ENCODE measurements around the gene TRPM4. TPM values are rescaled to one million over a fixed set of nuclear protein-coding genes. Genes with fewer than 3 reads are reported as not detected.

TRPM4 gene
- total and polyA plus RNA-seq, 2 donors (not counting 3 experiments of a cell fraction or from before 2014, with no cell fraction given), result 17.6 to 38.9 TPM

GRCh38 chr19:49256691-49257090 is 99.1 kb downstream of the TRPM4 start:
- TF ChIP-seq JUN (IDR thresholded peaks at IDR 0.05; ENCODE audit: borderline replicate concordance, insufficient read depth, insufficient read length, low read depth) (no peak), FOS (IDR thresholded peaks at IDR 0.05; ENCODE audit: borderline replicate concordance, insufficient read depth, low read length) (no peak), GATA2 (IDR thresholded peaks at IDR 0.05; ENCODE audit: insufficient read depth, insufficient read length, low read depth, low read length) (no peak), EZH2 (IDR thresholded peaks at IDR 0.05; ENCODE audit: borderline replicate concordance, low read depth, low read length, severe bottlenecking) (no peak), MYC (IDR thresholded peaks at IDR 0.05; ENCODE audit: low read depth, low read length) (no peak), POLR2AphosphoS5 (IDR thresholded peaks at IDR 0.05; ENCODE audit: insufficient read depth, low read depth, low read length) (no peak), POLR2A (IDR thresholded peaks at IDR 0.05; ENCODE audit: low read depth, low read length) (no peak), MAX (IDR thresholded peaks at IDR 0.05; ENCODE audit: insufficient read depth, insufficient read length) (no peak), CTCF (IDR thresholded peaks at IDR 0.05; ENCODE audit: extremely low read depth in 1 of 2, insufficient read depth in 1 of 2, low read depth in 1 of 2, low read length in 2 of 2) (no peak)
- no peak overlapping the region for H3K9ac ChIP-seq (replicated peaks; ENCODE audit: extremely low read depth, insufficient read depth, low read length)
- no peaks in the 10 kb centered on the region for H3K27me3 ChIP-seq (ENCODE audit: control insufficient read depth in 2 of 2, insufficient read depth in 2 of 2, low read length in 2 of 2)
- no peaks in the 10 kb centered on the region for H3K36me3 ChIP-seq (ENCODE audit: control insufficient read depth in 2 of 2, extremely low read depth in 1 of 2, insufficient read depth in 2 of 2, low read length in 2 of 2)
- ChIA-PET CTCF (interaction anchor here (1.2 kb wide), 1 partner anchor 43 kb away, joined by 3 read pairs; no protein-coding TSS in a partner anchor), POLR2A (no interaction called here)
- no peak overlapping the region for H3K27ac ChIP-seq (ENCODE audit: insufficient read depth, low read depth, low read length)
- no peaks in the 10 kb centered on the region for H3K9me3 ChIP-seq (replicated peaks; ENCODE audit: control insufficient read depth, insufficient read depth, low read length)
- no peak for FAIRE-seq
- no peaks in the 10 kb centered on the region for H4K20me1 ChIP-seq (replicated peaks; ENCODE audit: control insufficient read depth, extremely low read depth, insufficient read depth, low read length)
- no peaks in the 10 kb centered on the region for H3K79me2 ChIP-seq (ENCODE audit: control insufficient read depth, insufficient read depth, low read length)
- H3K9me1 ChIP-seq (replicated peaks; ENCODE audit: control insufficient read depth, extremely low read depth, insufficient read depth, low read length), result no peaks in the 10 kb centered on the region
- dilution Hi-C loops (cut with MboI; ENCODE audit: extremely low pct_ligation_motif_present, low sequenced_read_pairs) (no loop called here), intact Hi-C loops (cut with micrococcal nuclease) (loop anchor here (10.0 kb wide), 1 partner anchor 1918 kb away; no protein-coding TSS in a partner anchor)
- peak; percentile 62 for DNase-seq (ENCODE audit: low read depth, low spot score)
- H3K4me2 ChIP-seq (ENCODE audit: insufficient read depth, low read length), result no peak overlapping the region
- no peak overlapping the region for H3K4me3 ChIP-seq (replicated peaks in 1 of 3; ENCODE audit: insufficient read depth in 1 of 3, low read depth in 1 of 3, low read length in 3 of 3)
- H3K4me1 ChIP-seq (ENCODE audit: control insufficient read depth, extremely low read depth, insufficient read depth, low read length), result no peaks in the 10 kb centered on the region
- no TSS peak for BruUV-seq (replicated peaks)
- no peak overlapping the region for H2AFZ ChIP-seq (ENCODE audit: low read depth, low read length)

Other genes starting within 250 kb of the TRPM4 start
- gene DHDH, start 224.1 kb upstream of the TRPM4 start, total RNA-seq, result not detected in 2 replicates
- gene DHDH, start 224.1 kb upstream of the TRPM4 start, polyA plus RNA-seq, result not detected in 2 replicates
- 267 and 295 TPM in 2 replicates for gene BAX, start 202.9 kb upstream of the TRPM4 start, total RNA-seq
- gene BAX, start 202.9 kb upstream of the TRPM4 start, polyA plus RNA-seq, result 283 and 359 TPM in 2 replicates
- gene FTL, start 192.5 kb upstream of the TRPM4 start, total RNA-seq, result 1,636 and 1,937 TPM in 2 replicates
- gene FTL, start 192.5 kb upstream of the TRPM4 start, polyA plus RNA-seq, result 2,748 and 3,914 TPM in 2 replicates
- 53.9 and 58.9 TPM in 2 replicates for gene GYS1, start 164.5 kb upstream of the TRPM4 start, total RNA-seq
- gene GYS1, start 164.5 kb upstream of the TRPM4 start, polyA plus RNA-seq, result 39.0 and 41.7 TPM in 2 replicates
- gene RUVBL2, start 163.9 kb upstream of the TRPM4 start, total RNA-seq, result 110 and 115 TPM in 2 replicates
- 185 and 200 TPM in 2 replicates for gene RUVBL2, start 163.9 kb upstream of the TRPM4 start, polyA plus RNA-seq
- gene LHB, start 140.7 kb upstream of the TRPM4 start, total RNA-seq, result not detected in 2 replicates
- 1.3 and 1.4 TPM in 2 replicates for gene LHB, start 140.7 kb upstream of the TRPM4 start, polyA plus RNA-seq
- not detected in 2 replicates for gene CGB3, start 133.5 kb upstream of the TRPM4 start, total RNA-seq
- gene CGB3, start 133.5 kb upstream of the TRPM4 start, polyA plus RNA-seq, result not detected in 2 replicates
- gene CGB2, start 125.9 kb upstream of the TRPM4 start, total RNA-seq, result not detected in 2 replicates
- gene CGB2, start 125.9 kb upstream of the TRPM4 start, polyA plus RNA-seq, result not detected in 2 replicates
- gene CGB1, start 120.9 kb upstream of the TRPM4 start, total RNA-seq, result not detected in 2 replicates
- not detected in 2 replicates for gene CGB1, start 120.9 kb upstream of the TRPM4 start, polyA plus RNA-seq
- gene CGB5, start 113.9 kb upstream of the TRPM4 start, total RNA-seq, result not detected in 2 replicates
- not detected in 2 replicates for gene CGB5, start 113.9 kb upstream of the TRPM4 start, polyA plus RNA-seq
- gene CGB8, start 108.7 kb upstream of the TRPM4 start, total RNA-seq, result not detected in 2 replicates
- gene CGB8, start 108.7 kb upstream of the TRPM4 start, polyA plus RNA-seq, result not detected in 2 replicates
- gene CGB7, start 100.0 kb upstream of the TRPM4 start, total RNA-seq, result 0.42 TPM in 1 of 2 replicates, not detected in the other
- 0.41 and 0.62 TPM in 2 replicates for gene CGB7, start 100.0 kb upstream of the TRPM4 start, polyA plus RNA-seq
- not detected in 2 replicates for gene NTF4, start 93.0 kb upstream of the TRPM4 start, total RNA-seq
- gene NTF4, start 93.0 kb upstream of the TRPM4 start, polyA plus RNA-seq, result not detected in 2 replicates
- gene KCNA7, start 85.1 kb upstream of the TRPM4 start, total RNA-seq, result not detected in 2 replicates
- not detected in 2 replicates for gene KCNA7, start 85.1 kb upstream of the TRPM4 start, polyA plus RNA-seq
- 215 and 228 TPM in 2 replicates for gene SNRNP70, start 72.3 kb upstream of the TRPM4 start, total RNA-seq
- gene SNRNP70, start 72.3 kb upstream of the TRPM4 start, polyA plus RNA-seq, result 300 and 317 TPM in 2 replicates
- gene LIN7B, start 43.4 kb upstream of the TRPM4 start, total RNA-seq, result 4.2 and 4.5 TPM in 2 replicates
- gene LIN7B, start 43.4 kb upstream of the TRPM4 start, polyA plus RNA-seq, result 2.2 and 4.4 TPM in 2 replicates
- 1.5 TPM in 1 of 2 replicates, not detected in the other for gene C19orf73, start 38.6 kb upstream of the TRPM4 start, total RNA-seq
- 1.8 and 2.5 TPM in 2 replicates for gene C19orf73, start 38.6 kb upstream of the TRPM4 start, polyA plus RNA-seq
- gene PPFIA3, start 38.2 kb upstream of the TRPM4 start, total RNA-seq, result 2.0 and 2.6 TPM in 2 replicates
- gene PPFIA3, start 38.2 kb upstream of the TRPM4 start, polyA plus RNA-seq, result 1.3 and 1.4 TPM in 2 replicates
- not detected in 2 replicates for gene HRC, start 2.4 kb upstream of the TRPM4 start, total RNA-seq
- not detected in 2 replicates for gene HRC, start 2.4 kb upstream of the TRPM4 start, polyA plus RNA-seq
- gene SLC6A16, start 167.4 kb downstream of the TRPM4 start, total RNA-seq, result 1.6 and 3.6 TPM in 2 replicates
- gene SLC6A16, start 167.4 kb downstream of the TRPM4 start, polyA plus RNA-seq, result 0.72 and 1.1 TPM in 2 replicates
- gene CD37, start 177.6 kb downstream of the TRPM4 start, total RNA-seq, result not detected in 2 replicates
- not detected in 2 replicates for gene CD37, start 177.6 kb downstream of the TRPM4 start, polyA plus RNA-seq
- 89.4 and 93.3 TPM in 2 replicates for gene TEAD2, start 204.6 kb downstream of the TRPM4 start, total RNA-seq
- 60.3 and 60.9 TPM in 2 replicates for gene TEAD2, start 204.6 kb downstream of the TRPM4 start, polyA plus RNA-seq
- gene DKKL1, start 206.1 kb downstream of the TRPM4 start, total RNA-seq, result not detected in 2 replicates
- gene DKKL1, start 206.1 kb downstream of the TRPM4 start, polyA plus RNA-seq, result 0.21 and 0.35 TPM in 2 replicates
- gene KASH5, start 230.5 kb downstream of the TRPM4 start, total RNA-seq, result not detected in 2 replicates
- 0.03 TPM in 1 of 2 replicates, not detected in the other for gene KASH5, start 230.5 kb downstream of the TRPM4 start, polyA plus RNA-seq

Data from endothelial cell of umbilical vein (primary cell).